ACHN (cell line): ENCODE results near the gene HS6ST1.
"Not testable (repeated sequence)": the region's sequence is repeated elsewhere in the genome, so short reads cannot be mapped to it uniquely, and the experiment has no call there.

Experiments used
- DNase-seq: peaks from one replicate; pipeline ENCODE4 v3.0.0-alpha.2; 2015
- in situ Hi-C: cut with HindIII; loops from 2 replicates; pipeline ENCODE4 v1.10.0; 2017; ENCODE audit warnings: low sequenced_read_pairs, low pct_ligation_motif_present, low pct_unique_long_range_greater_than_20kb

HS6ST1 gene

DNA sequence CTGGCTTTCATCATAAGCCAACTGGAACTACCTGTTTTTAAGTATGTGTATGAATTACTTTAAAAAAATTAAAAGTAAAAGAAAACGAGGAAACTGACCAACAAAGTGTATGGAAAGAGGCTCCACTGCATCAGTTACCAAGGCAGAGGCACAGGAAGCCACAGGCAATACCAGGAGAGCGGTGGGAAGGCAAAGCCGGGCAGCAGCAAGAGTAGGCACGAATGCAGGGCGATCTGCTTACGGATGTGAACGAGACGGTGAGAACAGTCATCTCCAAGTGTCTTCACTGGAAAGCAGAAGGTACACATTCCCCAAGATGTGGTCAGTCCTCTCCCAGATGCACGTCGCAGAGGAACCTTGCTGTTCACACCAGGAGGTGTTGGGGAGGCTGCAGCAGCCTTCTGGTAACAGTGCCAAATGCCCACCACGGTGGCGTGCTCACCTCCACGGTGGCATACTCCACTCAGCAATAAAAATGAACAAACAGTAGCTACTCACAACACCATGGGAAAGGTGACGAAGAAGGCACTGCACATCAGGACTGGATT, 43.1 kb downstream of the HS6ST1 start:
- in situ Hi-C loops = no loop called here

DNA sequence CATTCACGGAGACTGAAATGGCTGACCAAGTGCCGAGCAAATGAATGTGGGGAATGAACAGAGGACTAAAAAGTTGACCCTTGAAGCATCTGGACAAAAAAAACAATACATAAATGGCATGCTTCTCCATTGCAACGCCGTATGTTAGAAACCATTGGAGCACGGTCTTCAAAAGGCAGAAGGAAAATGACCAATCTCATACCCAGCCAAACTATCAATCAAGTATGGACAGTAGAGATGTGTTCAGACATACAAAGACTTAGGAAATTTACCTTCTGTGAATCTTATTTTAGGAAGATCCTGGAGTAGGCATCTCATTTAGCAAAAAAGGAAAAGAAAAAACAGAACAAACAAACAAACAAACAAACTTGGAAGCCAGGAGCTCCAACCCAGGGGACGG, 44.5 kb downstream of the HS6ST1 start:
- DNase-seq = no peak
- in situ Hi-C loops = no loop called here

More for the DNA sequence above, 43.1 kb downstream of the HS6ST1 start:
- no peak for DNase-seq

GRCh38 chr2:128273469-128274081, 45.1 kb downstream of the HS6ST1 start:
- DNase-seq = no peak
- in situ Hi-C loops = no loop called here

- in situ Hi-C loops = no loop called here
- DNase-seq = no peak
Measured at GRCh38 chr2:128272601-128273468, 45.8 kb downstream of the HS6ST1 start.

DNA sequence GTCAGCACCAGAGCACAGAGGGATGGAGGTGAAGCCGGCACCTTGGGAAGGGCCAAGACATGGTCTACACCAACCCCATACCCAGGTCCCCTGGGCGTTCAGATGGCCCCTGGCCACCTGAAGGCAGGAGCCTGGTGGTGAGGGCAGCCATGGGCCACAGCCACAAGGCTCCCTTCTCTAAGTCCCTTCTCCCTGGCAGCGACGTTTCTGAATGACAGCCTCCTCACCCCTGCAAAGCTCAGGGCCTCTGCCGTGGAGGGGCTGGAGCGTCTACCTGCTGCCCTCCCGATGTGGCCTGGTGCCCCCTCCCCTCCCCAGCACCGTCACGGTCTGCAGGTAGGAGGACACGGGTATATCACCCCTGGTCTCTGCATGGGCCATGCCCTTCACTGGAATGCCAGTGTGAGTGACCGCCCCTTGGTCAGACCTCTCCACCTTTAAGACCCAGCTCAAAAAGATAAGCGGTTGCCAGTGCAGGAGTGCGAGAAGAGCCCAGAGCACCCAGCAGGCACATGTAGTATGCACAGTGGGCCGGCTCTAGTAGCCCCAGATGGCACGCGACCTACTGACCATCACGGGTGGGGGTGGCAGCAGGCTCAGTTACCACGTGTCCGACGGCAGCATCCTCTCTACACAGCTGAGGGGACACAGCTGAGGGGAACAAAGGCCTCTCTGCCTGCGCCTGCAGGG, 46.6 kb downstream of the HS6ST1 start:
- no peak for DNase-seq
- in situ Hi-C loops = no loop called here

GRCh38 chr2:128271597-128271910, 47.1 kb downstream of the HS6ST1 start:
- no peak for DNase-seq
- in situ Hi-C loops = no loop called here

DNA sequence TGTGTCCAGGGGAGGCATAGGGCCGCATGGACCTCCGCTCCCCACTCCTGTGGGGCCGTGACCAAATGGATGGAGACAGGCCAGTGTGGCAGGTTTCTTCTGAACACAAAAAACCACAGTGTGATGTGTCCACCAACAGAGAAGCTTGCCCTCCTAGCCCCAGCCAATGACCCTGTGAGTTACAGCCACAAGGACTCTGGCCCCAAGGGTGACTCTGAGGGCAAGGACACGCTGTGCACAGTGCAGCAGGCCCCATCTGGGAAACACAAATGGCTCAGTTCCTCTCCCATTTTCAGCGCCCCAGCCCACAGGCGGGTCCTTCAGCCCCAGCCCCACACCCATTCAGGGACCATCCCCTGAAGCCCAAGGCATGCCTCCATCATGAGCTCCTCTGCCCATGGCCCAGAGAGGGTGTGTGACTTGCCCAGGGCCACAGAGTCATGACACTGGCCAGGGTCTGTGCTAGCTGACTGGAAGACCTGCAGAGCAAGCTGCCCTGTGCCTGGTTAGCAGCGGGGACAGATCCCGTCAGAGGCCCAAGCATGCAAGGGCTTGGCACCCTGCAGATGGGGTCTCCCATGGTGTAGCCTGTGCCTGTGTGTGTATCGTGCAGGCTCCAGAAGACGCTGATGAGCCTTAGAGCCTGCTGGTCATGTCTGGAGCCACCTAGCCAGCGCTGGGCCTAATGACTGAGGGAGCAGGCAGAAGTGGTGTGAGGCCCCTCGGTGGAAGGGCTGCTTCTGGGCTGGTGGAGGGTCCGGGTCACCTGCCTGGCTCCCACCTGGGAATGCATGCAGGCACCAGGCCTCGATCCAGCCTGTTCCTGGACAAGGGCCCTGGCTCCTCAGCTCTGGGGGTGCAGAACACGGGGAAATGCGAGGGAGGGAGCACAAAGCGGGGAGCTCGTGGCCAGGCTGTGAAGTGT, 47.7 kb downstream of the HS6ST1 start:
- in situ Hi-C loops = no loop called here
- no peak for DNase-seq

DNA sequence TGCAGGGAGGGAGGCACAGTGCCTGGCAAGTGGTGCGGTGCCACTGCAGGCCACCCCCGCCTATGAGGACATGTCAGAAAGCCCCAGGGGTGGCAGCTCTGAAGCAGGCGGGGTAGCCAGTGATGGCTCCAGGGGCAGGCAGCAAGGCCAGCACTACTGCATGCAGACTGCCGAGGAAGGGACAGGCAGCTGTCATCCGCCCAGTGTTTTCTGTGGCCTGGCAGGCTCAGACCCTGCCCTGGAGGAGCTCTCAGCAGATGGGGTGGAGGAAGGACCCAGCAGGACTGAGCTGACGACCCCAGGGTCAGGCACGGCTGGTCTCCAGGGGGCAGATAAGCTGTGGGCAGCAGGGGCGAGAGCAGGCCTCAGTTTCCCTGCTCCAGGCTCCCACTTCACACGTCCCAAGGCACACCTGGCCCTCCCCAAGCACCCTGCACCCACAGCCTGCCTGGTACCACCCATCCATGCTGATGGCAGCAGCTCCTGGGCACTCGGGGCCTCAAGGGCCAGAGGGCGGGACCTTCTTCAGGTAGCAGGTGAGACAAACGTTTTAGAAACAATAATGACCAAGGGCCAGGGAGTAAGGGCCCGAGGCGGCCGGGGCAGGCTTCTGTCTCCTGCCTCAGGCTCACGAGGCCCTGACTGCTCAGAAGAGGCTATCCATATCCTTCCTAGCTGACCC, 48.5 kb downstream of the HS6ST1 start:
- in situ Hi-C loops = no loop called here
- DNase-seq = no peak

DNA sequence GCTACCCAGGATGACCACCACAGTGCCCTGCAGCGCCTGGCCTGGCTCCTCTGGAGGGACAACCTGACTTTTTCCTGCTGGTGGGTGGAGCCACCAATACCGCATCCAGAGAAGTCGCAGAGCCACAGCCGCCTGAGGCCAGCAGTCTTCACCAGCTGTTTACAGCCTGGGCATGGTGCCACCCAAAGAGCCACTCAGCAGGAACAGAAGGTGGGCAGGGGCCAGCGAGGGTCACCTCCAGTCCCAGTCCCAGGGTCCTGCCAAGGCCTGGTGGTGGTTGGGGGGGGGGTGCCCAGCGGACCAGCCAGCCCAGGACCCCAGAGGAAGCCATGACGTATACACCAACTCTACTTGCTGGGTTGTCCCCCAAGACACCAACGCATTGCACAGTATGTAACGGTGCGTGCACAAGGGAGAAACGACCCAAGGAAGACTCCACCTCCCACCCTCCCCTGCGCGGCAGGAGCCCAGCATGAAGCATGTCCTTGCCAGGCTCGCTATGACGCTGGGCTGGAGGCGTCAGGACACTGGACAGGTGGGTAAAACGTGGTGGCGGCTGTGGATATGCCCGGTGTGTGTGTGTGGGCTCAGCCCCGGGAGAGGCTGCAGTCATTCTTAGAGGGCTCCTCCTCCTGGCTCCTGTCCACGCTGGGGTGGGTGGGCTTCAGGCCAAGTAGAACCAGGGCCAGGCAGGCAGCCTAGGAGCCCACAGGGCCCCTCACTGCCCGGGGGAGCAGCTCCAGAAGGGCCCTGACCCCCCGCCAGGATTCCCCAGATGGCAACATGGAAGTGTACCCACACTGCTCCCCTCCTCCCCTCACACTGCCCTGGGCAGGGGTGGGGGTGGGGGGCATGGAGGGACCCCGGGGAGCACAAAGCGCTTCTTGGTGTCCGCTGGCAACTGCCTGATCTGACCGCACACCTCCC, 49.3 kb downstream of the HS6ST1 start:
- DNase-seq = no peak
- in situ Hi-C loops = no loop called here

- DNase-seq, in situ Hi-C loops: not testable (repeated sequence)
Measured at GRCh38 chr2:128268611-128269010, 50.1 kb downstream of the HS6ST1 start.

DNA sequence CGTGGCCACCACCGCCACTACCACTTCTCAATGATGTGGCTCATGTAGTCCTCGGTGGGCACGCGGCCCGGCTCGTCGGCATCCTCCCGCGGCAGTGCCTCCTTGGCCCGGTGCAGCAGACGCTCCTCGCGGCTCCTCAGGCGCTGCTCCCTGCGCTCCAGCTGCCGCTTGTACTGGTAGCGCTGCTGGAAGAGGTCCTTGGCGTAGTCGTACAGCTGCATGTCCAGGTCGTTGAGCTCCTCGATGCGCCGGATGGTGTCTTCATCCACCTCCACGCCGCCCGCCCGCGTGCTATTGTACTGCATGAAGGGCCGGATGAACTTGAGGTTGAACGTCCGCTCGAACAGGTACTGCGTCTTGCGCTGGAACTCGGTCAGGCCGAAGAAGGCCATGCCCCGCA, 50.5 kb downstream of the HS6ST1 start:
- in situ Hi-C loops, DNase-seq: not testable (repeated sequence)

DNA sequence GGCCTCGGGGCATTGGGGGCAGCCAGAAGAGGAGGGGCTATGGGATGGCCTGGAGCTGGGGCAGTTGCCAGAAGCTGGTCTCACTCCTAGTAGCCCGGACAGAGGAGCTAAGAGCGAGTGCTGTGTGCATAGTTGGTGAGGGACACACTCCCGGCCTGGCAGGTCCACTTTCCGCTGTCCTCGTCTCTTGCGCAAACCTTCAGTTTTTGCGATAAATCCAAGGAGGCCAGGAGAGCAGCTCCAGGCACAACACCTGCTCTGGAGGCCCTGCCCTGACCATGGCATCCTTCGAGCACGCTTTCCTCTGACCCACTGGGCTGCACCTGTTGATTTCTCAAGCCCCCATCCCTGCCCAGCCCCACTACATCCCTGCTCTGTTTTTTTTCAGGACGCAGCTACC, 51.0 kb downstream of the HS6ST1 start:
- DNase-seq, in situ Hi-C loops: not testable (repeated sequence)

- in situ Hi-C loops, DNase-seq: not testable (repeated sequence)
Measured at GRCh38 chr2:128267197-128267596, 51.5 kb downstream of the HS6ST1 start.

DNA sequence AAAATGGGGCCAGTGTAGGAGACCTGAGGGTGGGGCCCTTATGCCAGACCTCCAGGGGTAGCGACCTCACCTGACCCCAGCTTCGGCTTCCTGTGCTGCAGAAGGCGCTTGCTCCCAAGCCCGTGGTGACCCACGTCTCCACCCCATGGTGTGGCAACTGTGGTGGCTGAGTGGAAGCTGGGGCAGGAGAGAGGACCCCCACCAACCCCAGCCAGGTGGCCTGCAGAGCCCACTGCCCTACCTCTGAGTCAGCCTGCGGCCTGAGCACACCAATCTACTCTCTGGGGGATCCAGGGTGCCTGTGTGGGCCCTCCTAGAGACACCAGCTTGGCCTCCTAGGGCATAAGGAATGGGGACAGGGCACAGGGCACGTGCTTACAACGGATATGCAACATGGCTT, 52.2 kb downstream of the HS6ST1 start:
- DNase-seq, in situ Hi-C loops: not testable (repeated sequence)

GRCh38 chr2:128265608-128265993, 53.1 kb downstream of the HS6ST1 start:
- in situ Hi-C loops, DNase-seq: not testable (repeated sequence)

DNA sequence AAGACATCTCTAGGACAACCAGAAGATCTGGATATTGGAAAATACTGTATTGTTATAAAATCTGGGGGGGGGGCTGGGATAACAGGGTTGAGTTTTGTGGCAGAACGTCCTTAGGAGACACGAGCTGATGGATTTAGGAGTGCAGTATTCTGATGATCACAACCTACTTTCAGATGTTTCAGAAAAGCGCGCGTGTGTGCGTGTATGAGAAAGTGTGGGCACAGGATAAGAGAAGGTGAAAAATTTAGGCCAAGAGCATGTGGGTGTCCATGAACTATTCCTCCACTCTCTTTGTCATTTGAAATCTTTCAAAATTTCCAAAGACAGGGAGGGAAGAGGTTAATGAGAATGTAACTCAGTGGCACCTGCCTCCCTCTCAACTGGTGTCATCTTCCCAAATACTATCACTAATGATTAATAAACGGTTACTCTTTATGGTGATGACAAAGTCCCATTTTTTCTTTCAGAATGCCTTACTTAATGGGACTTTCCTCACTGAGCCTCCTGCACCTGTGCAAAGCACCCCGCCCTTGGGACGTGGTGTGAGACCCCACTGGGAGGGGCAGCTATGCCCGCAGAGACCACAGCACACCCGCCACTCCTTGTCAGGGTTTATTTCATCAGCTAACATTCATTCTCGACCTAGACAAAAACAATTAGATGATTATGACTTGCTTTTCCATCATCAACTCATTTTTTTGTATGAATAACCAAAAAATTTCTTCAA, 53.6 kb downstream of the HS6ST1 start:
- in situ Hi-C loops = no loop called here
- no peak for DNase-seq
